Neural progenitor cell (in vitro differentiated cells): ENCODE results near the gene DPH5. TPM values are rescaled to one million over a fixed set of nuclear protein-coding genes. Genes with fewer than 3 reads are reported as not detected.

ENCODE experiments used
- DNase-seq: peaks from one replicate; pipeline ENCODE4 v3.0.0-alpha.2; 2016; ENCODE audit warnings: low spot score
- H2AFZ ChIP-seq: fragments of 200-600 bp; sonication (generic); replicated peaks from 2 replicates; pipeline ENCODE4 v1.6.1; 2016; ENCODE audit warnings: antibody characterized with exemption
- H3F3A ChIP-seq: fragments of 200-600 bp; sonication (generic); 2 replicates; pipeline ENCODE4 v1.6.1; 2016; ENCODE audit warnings: antibody characterized with exemption, low read depth
- H3K27ac ChIP-seq: fragments of 200-600 bp; sonication (generic); 2 replicates; pipeline ENCODE4 v1.5.1; 2016; ENCODE audit warnings: mild to moderate bottlenecking
- H3K27me3 ChIP-seq: fragments of 200-600 bp; sonication (generic); 2 replicates; pipeline ENCODE4 v1.6.1; 2016; ENCODE audit warnings: mild to moderate bottlenecking, moderate library complexity
- H3K36me3 ChIP-seq: fragments of 200-600 bp; sonication (generic); 2 replicates; pipeline ENCODE4 v1.5.1; 2016
- H3K4me1 ChIP-seq: fragments of 200-600 bp; sonication (generic); 2 replicates; pipeline ENCODE4 v1.6.1; 2016; ENCODE audit warnings: mixed run types
- H3K4me2 ChIP-seq: fragments of 200-600 bp; sonication (generic); 2 replicates; pipeline ENCODE4 v1.6.1; 2016
- H3K4me3 ChIP-seq: fragments of 200-600 bp; sonication (generic); 2 replicates; pipeline ENCODE4 v1.5.1; 2016
- H3K79me2 ChIP-seq: fragments of 200-600 bp; sonication (generic); 2 replicates; pipeline ENCODE4 v1.6.1; 2016; ENCODE audit warnings: low read depth
- H3K9ac ChIP-seq: fragments of 200-600 bp; sonication (generic); 2 replicates; pipeline ENCODE4 v1.6.1; 2016
- H3K9me3 ChIP-seq: fragments of 200-600 bp; sonication (generic); 2 replicates; pipeline ENCODE4 v1.5.1; 2016; ENCODE audit warnings: low read depth
- H4K20me1 ChIP-seq: fragments of 200-600 bp; sonication (generic); 2 replicates; pipeline ENCODE4 v1.6.1; 2016; ENCODE audit warnings: low read depth
- H3K27ac Mint-ChIP-seq: 3 replicates; pipeline ENCODE4 v1.8.0; 2021; ENCODE audit warnings: mixed read lengths
- H3K27me3 Mint-ChIP-seq: 2 replicates; pipeline ENCODE4 v1.8.0; 2022; ENCODE audit warnings: low read depth, mild to moderate bottlenecking, inconsistent platforms, moderate library complexity, mixed read lengths; ENCODE audit not compliant: insufficient read depth
- H3K36me3 Mint-ChIP-seq: 3 replicates; pipeline ENCODE4 v1.8.0; 2021; ENCODE audit warnings: mixed read lengths
- H3K4me1 Mint-ChIP-seq: 3 replicates; pipeline ENCODE4 v1.8.0; 2021; ENCODE audit warnings: mixed read lengths
- H3K4me3 Mint-ChIP-seq: 3 replicates; pipeline ENCODE4 v1.8.0; 2021; ENCODE audit warnings: mild to moderate bottlenecking, moderate library complexity, mixed read lengths
- H3K9me3 Mint-ChIP-seq: 3 replicates; pipeline ENCODE4 v1.8.0; 2020; ENCODE audit warnings: mixed read lengths
- EZH2 ChIP-seq: fragments of 200-600 bp; sonication (generic); IDR thresholded peaks from 2 replicates; pipeline ENCODE4 v1.6.1; 2017; ENCODE audit warnings: antibody characterized with exemption, mild to moderate bottlenecking, moderate library complexity
- EZH2phosphoT487 ChIP-seq: fragments of 200-600 bp; sonication (generic); IDR thresholded peaks from 2 replicates; pipeline ENCODE4 v1.6.1; 2017; ENCODE audit warnings: antibody characterized with exemption
- total RNA-seq: library from RNA; depleted of rRNA; stranded (reverse); fragments of >200 nt; gene quantifications from 2 replicates; pipeline ENCODE4 v1.2.3, GENCODE V29; 2015; ENCODE audit warnings: low replicate concordance
- TF ChIP-seq, protein P1 (sequence below): fragments of 200-600 bp; sonication (generic); IDR thresholded peaks from 2 replicates; pipeline ENCODE4 v1.5.1; 2017; ENCODE audit warnings: antibody characterized with exemption, mild to moderate bottlenecking

DPH5 gene
- total RNA-seq, 1 donor from 2014 or later, result 99.4 TPM

DNA sequence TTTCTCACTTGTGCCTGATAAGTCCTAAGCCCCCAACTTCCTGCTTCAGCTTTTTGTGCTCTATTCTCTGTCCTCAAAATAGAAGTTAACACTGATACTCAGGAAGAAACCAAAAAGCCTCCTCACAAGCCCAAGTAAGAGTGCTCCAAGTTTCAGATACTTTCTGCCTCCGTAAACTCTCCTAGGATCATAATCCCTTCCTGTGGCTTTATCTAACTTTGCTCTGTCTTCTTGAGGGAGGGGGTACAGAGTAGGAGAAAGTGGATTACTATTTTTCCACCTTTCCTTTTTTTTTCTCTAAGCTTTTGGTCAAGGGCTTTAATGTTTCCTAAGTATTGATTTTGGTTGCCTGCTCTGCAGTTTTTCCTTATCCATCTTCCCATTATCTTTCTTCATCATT is 54.6 kb downstream of the DPH5 start:
- Histone ChIP-seq H3K4me2 (peak overlapping the region; percentile 36), H2AFZ (peak overlapping the region; percentile 52), H3F3A (peaks cover 5% of the 10 kb centered on the region), H3K27ac (peak overlapping the region; percentile 27), H3K79me2 (no peaks in the 10 kb centered on the region), H3K9ac (no peak overlapping the region), H3K9me3 (no peaks in the 10 kb centered on the region), H3K27me3 (no peaks in the 10 kb centered on the region), H4K20me1 (no peaks in the 10 kb centered on the region), H3K4me3 (no peak overlapping the region), H3K36me3 (no peaks in the 10 kb centered on the region), H3K4me1 (peaks cover 30% of the 10 kb centered on the region)
- H3K36me3 Mint-ChIP-seq, result peaks cover 10% of the 10 kb centered on the region
- H3K27ac Mint-ChIP-seq, result peak overlapping the region; percentile 81
- no peaks in the 10 kb centered on the region for H3K27me3 Mint-ChIP-seq
- no peaks in the 10 kb centered on the region for H3K9me3 Mint-ChIP-seq
- peaks cover 14% of the 10 kb centered on the region for H3K4me1 Mint-ChIP-seq
- DNase-seq, result peak; percentile 9
- TF ChIP-seq EZH2, result no peak
- no peak for TF ChIP-seq EZH2phosphoT487
- TF ChIP-seq, protein P1, sequence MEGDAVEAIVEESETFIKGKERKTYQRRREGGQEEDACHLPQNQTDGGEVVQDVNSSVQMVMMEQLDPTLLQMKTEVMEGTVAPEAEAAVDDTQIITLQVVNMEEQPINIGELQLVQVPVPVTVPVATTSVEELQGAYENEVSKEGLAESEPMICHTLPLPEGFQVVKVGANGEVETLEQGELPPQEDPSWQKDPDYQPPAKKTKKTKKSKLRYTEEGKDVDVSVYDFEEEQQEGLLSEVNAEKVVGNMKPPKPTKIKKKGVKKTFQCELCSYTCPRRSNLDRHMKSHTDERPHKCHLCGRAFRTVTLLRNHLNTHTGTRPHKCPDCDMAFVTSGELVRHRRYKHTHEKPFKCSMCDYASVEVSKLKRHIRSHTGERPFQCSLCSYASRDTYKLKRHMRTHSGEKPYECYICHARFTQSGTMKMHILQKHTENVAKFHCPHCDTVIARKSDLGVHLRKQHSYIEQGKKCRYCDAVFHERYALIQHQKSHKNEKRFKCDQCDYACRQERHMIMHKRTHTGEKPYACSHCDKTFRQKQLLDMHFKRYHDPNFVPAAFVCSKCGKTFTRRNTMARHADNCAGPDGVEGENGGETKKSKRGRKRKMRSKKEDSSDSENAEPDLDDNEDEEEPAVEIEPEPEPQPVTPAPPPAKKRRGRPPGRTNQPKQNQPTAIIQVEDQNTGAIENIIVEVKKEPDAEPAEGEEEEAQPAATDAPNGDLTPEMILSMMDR, result no peak
- peak overlapping the region; percentile 18 for H3K4me3 Mint-ChIP-seq

DNA sequence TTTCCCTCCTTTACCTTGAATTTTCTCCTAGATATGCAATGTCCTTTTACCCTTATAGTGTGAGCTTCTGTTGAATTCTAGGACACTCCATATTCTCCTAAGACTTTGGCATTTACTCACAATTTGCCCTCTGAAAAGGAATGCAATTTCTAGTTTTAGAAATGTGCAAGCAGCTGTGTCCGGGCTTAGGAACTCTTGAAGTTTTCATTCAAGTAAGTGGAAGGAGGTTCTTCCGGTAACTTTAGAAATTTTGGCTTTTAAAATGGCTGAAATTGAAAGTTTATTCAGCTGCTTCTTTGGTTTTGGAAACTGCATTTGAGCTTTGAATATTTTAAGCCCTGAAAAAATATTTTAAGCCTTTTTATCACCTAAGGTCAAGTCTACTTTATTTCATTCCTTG is 56.3 kb downstream of the DPH5 start:
- peaks cover 14% of the 10 kb centered on the region for H3K4me1 Mint-ChIP-seq
- no peaks in the 10 kb centered on the region for H3K9me3 ChIP-seq
- H3K27me3 Mint-ChIP-seq, result no peaks in the 10 kb centered on the region
- no peak overlapping the region for H3K27ac ChIP-seq
- peaks cover 7% of the 10 kb centered on the region for H3K36me3 ChIP-seq
- H3K36me3 Mint-ChIP-seq, result peaks cover 8% of the 10 kb centered on the region
- no peaks in the 10 kb centered on the region for H4K20me1 ChIP-seq
- no peaks in the 10 kb centered on the region for H3K79me2 ChIP-seq
- H3K4me1 ChIP-seq, result peaks cover 25% of the 10 kb centered on the region
- no peak overlapping the region for H2AFZ ChIP-seq
- peaks cover 5% of the 10 kb centered on the region for H3F3A ChIP-seq
- H3K4me3 ChIP-seq, result no peak overlapping the region
- no peak overlapping the region for H3K4me3 Mint-ChIP-seq
- H3K27ac Mint-ChIP-seq, result peak overlapping the region; percentile 54
- H3K27me3 ChIP-seq, result no peaks in the 10 kb centered on the region
- no peak overlapping the region for H3K9ac ChIP-seq
- no peak for DNase-seq
- TF ChIP-seq, protein P1, result no peak
- TF ChIP-seq EZH2phosphoT487 (no peak), EZH2 (no peak)
- no peak overlapping the region for H3K4me2 ChIP-seq
- H3K9me3 Mint-ChIP-seq, result no peaks in the 10 kb centered on the region

DNA sequence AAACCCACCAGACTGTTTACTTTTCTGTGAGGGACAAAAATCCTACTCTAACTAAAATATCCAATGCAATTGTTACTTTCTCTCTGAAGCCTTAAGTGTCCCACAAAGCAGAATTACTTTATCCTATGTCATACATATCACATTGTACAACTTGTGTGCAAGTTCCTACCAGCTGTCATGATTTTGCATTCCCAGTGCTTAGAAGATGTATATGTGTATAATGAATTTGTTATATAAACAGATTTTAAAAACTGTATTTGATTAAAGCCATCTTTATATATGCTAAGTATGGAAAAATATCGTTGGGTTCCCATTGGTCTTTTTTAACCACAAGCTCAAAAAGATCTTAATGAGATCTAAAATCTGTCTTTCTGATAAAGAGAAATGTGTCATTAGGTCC is 57.0 kb downstream of the DPH5 start:
- Histone ChIP-seq H3K4me2 (no peak overlapping the region), H3K9ac (no peak overlapping the region), H3F3A (peaks cover 5% of the 10 kb centered on the region), H4K20me1 (no peaks in the 10 kb centered on the region), H3K4me1 (peaks cover 25% of the 10 kb centered on the region), H3K27ac (no peak overlapping the region), H2AFZ (no peak overlapping the region), H3K27me3 (no peaks in the 10 kb centered on the region), H3K36me3 (peaks cover 7% of the 10 kb centered on the region), H3K4me3 (no peak overlapping the region), H3K79me2 (no peaks in the 10 kb centered on the region), H3K9me3 (no peaks in the 10 kb centered on the region)
- no peaks in the 10 kb centered on the region for H3K27me3 Mint-ChIP-seq
- H3K4me1 Mint-ChIP-seq, result peaks cover 14% of the 10 kb centered on the region
- no peak overlapping the region for H3K4me3 Mint-ChIP-seq
- DNase-seq, result no peak
- no peak for TF ChIP-seq EZH2
- TF ChIP-seq, protein P1, result no peak
- no peak for TF ChIP-seq EZH2phosphoT487
- H3K36me3 Mint-ChIP-seq, result peaks cover 6% of the 10 kb centered on the region
- no peaks in the 10 kb centered on the region for H3K9me3 Mint-ChIP-seq
- H3K27ac Mint-ChIP-seq, result no peak overlapping the region
